Panc1 (cell line): ENCODE measurements around the gene CNBD2.

Source experiments
- POLR2AphosphoS5 ChIP-seq: IDR thresholded peaks from 2 replicates; pipeline ENCODE4 v1.6.1; 2012; ENCODE audit warnings: mild to moderate bottlenecking, low read depth, low read length, moderate library complexity
- SIN3A ChIP-seq: IDR thresholded peaks from 2 replicates; pipeline ENCODE4 v1.6.1; 2012; ENCODE audit warnings: low read depth, mild to moderate bottlenecking, low read length, moderate library complexity, borderline replicate concordance; ENCODE audit not compliant: insufficient read depth
- TCF7L2 ChIP-seq: IDR thresholded peaks from 2 replicates; pipeline ENCODE4 v1.6.1; 2011; ENCODE audit warnings: mild to moderate bottlenecking, low read depth, low read length, inconsistent platforms
- TF ChIP-seq, protein P1 (sequence below): fragments of 450-650 bp; IDR thresholded peaks from 2 replicates; pipeline ENCODE4 v1.5.1; 2017; ENCODE audit warnings: mild to moderate bottlenecking
- TF ChIP-seq, protein P2 (sequence below), 2 experiments: IDR thresholded peaks; 2 replicates each; pipeline ENCODE4 v1.6.1; 2011 to 2012; ENCODE audit warnings: low read depth in 2 of 2, control low read depth in 1 of 2, low read length in 1 of 2, mild to moderate bottlenecking in 1 of 2, moderate library complexity in 1 of 2; ENCODE audit not compliant: insufficient read depth in 1 of 2

DNA sequence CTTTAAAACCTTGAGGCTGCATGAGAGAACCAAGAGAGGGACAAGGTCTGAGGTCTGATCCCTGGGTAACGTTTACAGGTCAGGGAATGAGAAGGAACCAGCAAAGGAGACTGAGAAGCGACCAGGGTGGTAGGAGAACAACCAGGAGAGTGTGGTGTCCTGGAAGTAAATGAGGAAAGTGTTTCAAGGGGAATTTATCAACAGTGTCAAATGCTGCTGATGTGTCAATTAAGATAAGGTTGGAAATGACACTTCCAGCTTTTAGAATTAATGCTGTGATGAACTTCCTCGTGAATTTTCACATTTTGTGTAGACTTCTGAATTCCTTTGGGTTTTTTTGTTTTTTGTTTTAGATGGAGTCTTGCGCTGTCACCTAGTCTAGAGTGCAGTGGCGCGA lies 83.7 kb downstream of the CNBD2 start:
- TF ChIP-seq, protein P1, sequence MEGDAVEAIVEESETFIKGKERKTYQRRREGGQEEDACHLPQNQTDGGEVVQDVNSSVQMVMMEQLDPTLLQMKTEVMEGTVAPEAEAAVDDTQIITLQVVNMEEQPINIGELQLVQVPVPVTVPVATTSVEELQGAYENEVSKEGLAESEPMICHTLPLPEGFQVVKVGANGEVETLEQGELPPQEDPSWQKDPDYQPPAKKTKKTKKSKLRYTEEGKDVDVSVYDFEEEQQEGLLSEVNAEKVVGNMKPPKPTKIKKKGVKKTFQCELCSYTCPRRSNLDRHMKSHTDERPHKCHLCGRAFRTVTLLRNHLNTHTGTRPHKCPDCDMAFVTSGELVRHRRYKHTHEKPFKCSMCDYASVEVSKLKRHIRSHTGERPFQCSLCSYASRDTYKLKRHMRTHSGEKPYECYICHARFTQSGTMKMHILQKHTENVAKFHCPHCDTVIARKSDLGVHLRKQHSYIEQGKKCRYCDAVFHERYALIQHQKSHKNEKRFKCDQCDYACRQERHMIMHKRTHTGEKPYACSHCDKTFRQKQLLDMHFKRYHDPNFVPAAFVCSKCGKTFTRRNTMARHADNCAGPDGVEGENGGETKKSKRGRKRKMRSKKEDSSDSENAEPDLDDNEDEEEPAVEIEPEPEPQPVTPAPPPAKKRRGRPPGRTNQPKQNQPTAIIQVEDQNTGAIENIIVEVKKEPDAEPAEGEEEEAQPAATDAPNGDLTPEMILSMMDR = no peak
- TF ChIP-seq, protein P2, sequence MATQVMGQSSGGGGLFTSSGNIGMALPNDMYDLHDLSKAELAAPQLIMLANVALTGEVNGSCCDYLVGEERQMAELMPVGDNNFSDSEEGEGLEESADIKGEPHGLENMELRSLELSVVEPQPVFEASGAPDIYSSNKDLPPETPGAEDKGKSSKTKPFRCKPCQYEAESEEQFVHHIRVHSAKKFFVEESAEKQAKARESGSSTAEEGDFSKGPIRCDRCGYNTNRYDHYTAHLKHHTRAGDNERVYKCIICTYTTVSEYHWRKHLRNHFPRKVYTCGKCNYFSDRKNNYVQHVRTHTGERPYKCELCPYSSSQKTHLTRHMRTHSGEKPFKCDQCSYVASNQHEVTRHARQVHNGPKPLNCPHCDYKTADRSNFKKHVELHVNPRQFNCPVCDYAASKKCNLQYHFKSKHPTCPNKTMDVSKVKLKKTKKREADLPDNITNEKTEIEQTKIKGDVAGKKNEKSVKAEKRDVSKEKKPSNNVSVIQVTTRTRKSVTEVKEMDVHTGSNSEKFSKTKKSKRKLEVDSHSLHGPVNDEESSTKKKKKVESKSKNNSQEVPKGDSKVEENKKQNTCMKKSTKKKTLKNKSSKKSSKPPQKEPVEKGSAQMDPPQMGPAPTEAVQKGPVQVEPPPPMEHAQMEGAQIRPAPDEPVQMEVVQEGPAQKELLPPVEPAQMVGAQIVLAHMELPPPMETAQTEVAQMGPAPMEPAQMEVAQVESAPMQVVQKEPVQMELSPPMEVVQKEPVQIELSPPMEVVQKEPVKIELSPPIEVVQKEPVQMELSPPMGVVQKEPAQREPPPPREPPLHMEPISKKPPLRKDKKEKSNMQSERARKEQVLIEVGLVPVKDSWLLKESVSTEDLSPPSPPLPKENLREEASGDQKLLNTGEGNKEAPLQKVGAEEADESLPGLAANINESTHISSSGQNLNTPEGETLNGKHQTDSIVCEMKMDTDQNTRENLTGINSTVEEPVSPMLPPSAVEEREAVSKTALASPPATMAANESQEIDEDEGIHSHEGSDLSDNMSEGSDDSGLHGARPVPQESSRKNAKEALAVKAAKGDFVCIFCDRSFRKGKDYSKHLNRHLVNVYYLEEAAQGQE (IDR thresholded peaks at IDR 0.05; ENCODE audit: insufficient read depth in 1 of 2, low read depth in 2 of 2, low read length in 1 of 2) = no peak
- TF ChIP-seq POLR2AphosphoS5 = no peak
- TF ChIP-seq SIN3A = no peak
- TF ChIP-seq TCF7L2 = no peak
